ENCODE results near the gene PIGB.

DNA sequence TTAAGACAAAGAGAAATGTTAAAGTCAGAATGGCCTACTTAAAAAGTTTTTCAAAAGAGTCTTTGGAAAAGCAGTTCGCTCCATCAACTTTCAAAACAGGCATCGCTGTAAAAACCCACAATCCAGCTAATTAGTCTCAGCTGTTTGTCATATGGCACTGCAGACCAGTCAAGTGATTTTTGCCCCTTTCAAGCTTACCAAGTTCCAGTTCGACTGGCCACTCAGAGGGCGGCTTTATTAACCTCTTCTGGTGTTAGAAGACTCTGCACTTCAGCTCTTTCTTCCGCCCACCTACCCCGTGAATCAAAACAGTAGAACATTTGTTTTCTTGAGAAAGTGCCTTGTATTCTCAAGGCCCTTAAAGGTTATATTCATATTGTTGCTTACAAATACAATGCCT lies 48.7 kb upstream of the PIGB start:
- TF ChIP-seq ISL1 (CRISPR knock-in tag; IDR thresholded peaks at IDR 0.05) (no peak), ZFP30 (CRISPR knock-in tag; IDR thresholded peaks at IDR 0.05) (no peak), CREB5 (CRISPR knock-in tag; IDR thresholded peaks at IDR 0.05; ENCODE audit: low read depth) (no peak), ZNF70 (CRISPR knock-in tag; IDR thresholded peaks at IDR 0.05) (no peak), ZFP3 (CRISPR knock-in tag; IDR thresholded peaks at IDR 0.05) (no peak)
- TF ChIP-seq, protein P1, sequence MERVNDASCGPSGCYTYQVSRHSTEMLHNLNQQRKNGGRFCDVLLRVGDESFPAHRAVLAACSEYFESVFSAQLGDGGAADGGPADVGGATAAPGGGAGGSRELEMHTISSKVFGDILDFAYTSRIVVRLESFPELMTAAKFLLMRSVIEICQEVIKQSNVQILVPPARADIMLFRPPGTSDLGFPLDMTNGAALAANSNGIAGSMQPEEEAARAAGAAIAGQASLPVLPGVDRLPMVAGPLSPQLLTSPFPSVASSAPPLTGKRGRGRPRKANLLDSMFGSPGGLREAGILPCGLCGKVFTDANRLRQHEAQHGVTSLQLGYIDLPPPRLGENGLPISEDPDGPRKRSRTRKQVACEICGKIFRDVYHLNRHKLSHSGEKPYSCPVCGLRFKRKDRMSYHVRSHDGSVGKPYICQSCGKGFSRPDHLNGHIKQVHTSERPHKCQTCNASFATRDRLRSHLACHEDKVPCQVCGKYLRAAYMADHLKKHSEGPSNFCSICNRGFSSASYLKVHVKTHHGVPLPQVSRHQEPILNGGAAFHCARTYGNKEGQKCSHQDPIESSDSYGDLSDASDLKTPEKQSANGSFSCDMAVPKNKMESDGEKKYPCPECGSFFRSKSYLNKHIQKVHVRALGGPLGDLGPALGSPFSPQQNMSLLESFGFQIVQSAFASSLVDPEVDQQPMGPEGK (CRISPR knock-in tag; IDR thresholded peaks at IDR 0.05; ENCODE audit: borderline replicate concordance) = no peak

All from SK-N-SH treated with all-trans-retinoic acid at 6 μM for 48 hours (cell line).